Osteocyte (in vitro differentiated cells): ENCODE data around the gene SIM2. TPM values are rescaled to one million over a fixed set of nuclear protein-coding genes. Genes with fewer than 3 reads are reported as not detected.
"Not testable (repeated sequence)": the region's sequence is repeated elsewhere in the genome, so short reads cannot be mapped to it uniquely, and the experiment has no call there.

Experiments
- DNase-seq: peaks from one replicate; pipeline ENCODE4 v3.0.0; 2021; ENCODE audit warnings: mixed read lengths; ENCODE audit not compliant: unreplicated experiment; ENCODE audit errors: extremely low spot score
- H3K27ac Mint-ChIP-seq: one replicate; pipeline ENCODE4 v1.8.0; 2021; ENCODE audit warnings: mild to moderate bottlenecking, mixed read lengths; ENCODE audit not compliant: unreplicated experiment
- H3K27me3 Mint-ChIP-seq: one replicate; pipeline ENCODE4 v1.8.0; 2021; ENCODE audit warnings: mixed read lengths; ENCODE audit not compliant: unreplicated experiment
- H3K36me3 Mint-ChIP-seq: one replicate; pipeline ENCODE4 v1.8.0; 2021; ENCODE audit warnings: mixed read lengths; ENCODE audit not compliant: unreplicated experiment
- H3K4me1 Mint-ChIP-seq: one replicate; pipeline ENCODE4 v1.8.0; 2021; ENCODE audit warnings: mixed read lengths; ENCODE audit not compliant: unreplicated experiment
- H3K4me3 Mint-ChIP-seq: one replicate; pipeline ENCODE4 v1.8.0; 2021; ENCODE audit warnings: mild to moderate bottlenecking, moderate library complexity, mixed read lengths; ENCODE audit not compliant: unreplicated experiment
- H3K9me3 Mint-ChIP-seq: one replicate; pipeline ENCODE4 v1.8.0; 2021; ENCODE audit warnings: mixed read lengths; ENCODE audit not compliant: unreplicated experiment
- CTCF ChIP-seq: fragments of 200-600 bp; sonication (generic); IDR thresholded peaks from 2 replicates; pipeline ENCODE4 v1.5.0; 2021; ENCODE audit warnings: antibody characterized with exemption, mild to moderate bottlenecking, moderate library complexity
- long read RNA-seq: library from polyadenylated mRNA; unstranded; transcript quantifications from one replicate; pipeline ENCODE4 v2.0.0, GENCODE V29; 2021
- total RNA-seq: library from RNA; stranded (reverse); gene quantifications from 2 replicates; pipeline ENCODE4 v1.2.1, GENCODE V29; 2021

SIM2 gene
- 0.86 and 1.5 TPM in 2 replicates for total RNA-seq
- long read RNA-seq, partial matches to known transcripts = 0 of 7 reads
- long read RNA-seq, other reads (novel, unspliced or antisense) = 7 of 7 reads

GRCh38 chr21:36698981-36699545 is at the start of gene SIM2:
TSS of gene SIM2 (plus strand) at chr21:36699115. CDS start at chr21:36699747, 632 bp downstream.
- peak within 1 kb of the TSS; percentile 70 for H3K27ac Mint-ChIP-seq
- peak; percentile 83 for DNase-seq
- no peaks in the 10 kb centered on the region for H3K36me3 Mint-ChIP-seq
- H3K27me3 Mint-ChIP-seq = peaks cover 78% of the 10 kb centered on the region
- peaks cover 28% of the 10 kb centered on the region for H3K4me1 Mint-ChIP-seq
- H3K4me3 Mint-ChIP-seq = peak within 1 kb of the TSS; percentile 65
- TF ChIP-seq CTCF = no peak
- no peaks in the 10 kb centered on the region for H3K9me3 Mint-ChIP-seq

GRCh38 chr21:36654324-36654723 is 44.6 kb upstream of the SIM2 start:
- no peak overlapping the region for H3K27ac Mint-ChIP-seq
- peaks cover 26% of the 10 kb centered on the region for H3K27me3 Mint-ChIP-seq
- no peak for TF ChIP-seq CTCF
- no peak for DNase-seq
- H3K9me3 Mint-ChIP-seq = no peaks in the 10 kb centered on the region
- no peaks in the 10 kb centered on the region for H3K36me3 Mint-ChIP-seq
- H3K4me1 Mint-ChIP-seq = no peaks in the 10 kb centered on the region
- no peak overlapping the region for H3K4me3 Mint-ChIP-seq

GRCh38 chr21:36654796-36655325 is 44.1 kb upstream of the SIM2 start:
- H3K36me3 Mint-ChIP-seq = no peaks in the 10 kb centered on the region
- DNase-seq = no peak
- H3K9me3 Mint-ChIP-seq = no peaks in the 10 kb centered on the region
- no peak for TF ChIP-seq CTCF
- H3K4me3 Mint-ChIP-seq = no peak overlapping the region
- H3K27me3 Mint-ChIP-seq = peaks cover 29% of the 10 kb centered on the region
- H3K27ac Mint-ChIP-seq = no peak overlapping the region
- H3K4me1 Mint-ChIP-seq = no peaks in the 10 kb centered on the region

- Mint-ChIP-seq H3K4me3 (no peak overlapping the region), H3K4me1 (no peaks in the 10 kb centered on the region), H3K9me3 (no peaks in the 10 kb centered on the region), H3K36me3 (no peaks in the 10 kb centered on the region), H3K27me3 (peaks cover 41% of the 10 kb centered on the region), H3K27ac (no peak overlapping the region)
- no peak for TF ChIP-seq CTCF
- DNase-seq = no peak
Observed at GRCh38 chr21:36656138-36656537, 42.8 kb upstream of the SIM2 start.

GRCh38 chr21:36657290-36657689 is 41.6 kb upstream of the SIM2 start:
- not testable (repeated sequence) for H3K36me3 Mint-ChIP-seq, DNase-seq, H3K9me3 Mint-ChIP-seq, H3K4me3 Mint-ChIP-seq, H3K27ac Mint-ChIP-seq, H3K4me1 Mint-ChIP-seq
- peaks cover 49% of the 10 kb centered on the region for H3K27me3 Mint-ChIP-seq
